ES-I3 (cell line): Measurements from ENCODE around the gene CCDC148.

ENCODE experiments used
- H3K36me3 ChIP-seq: 2 replicates; pipeline ENCODE4 v1.6.1; 2013; ENCODE audit warnings: mild to moderate bottlenecking, low read length, control low read depth, moderate library complexity; ENCODE audit not compliant: insufficient read depth
- H3K4me1 ChIP-seq: 2 replicates; pipeline ENCODE4 v1.6.1; 2013; ENCODE audit warnings: mild to moderate bottlenecking, control low read depth, low read length; ENCODE audit not compliant: insufficient read depth
- H3K9ac ChIP-seq: 2 replicates; pipeline ENCODE4 v1.6.1; 2013; ENCODE audit warnings: low read depth, mild to moderate bottlenecking, low read length, moderate library complexity
- H3K9me3 ChIP-seq: 2 replicates; pipeline ENCODE4 v1.6.1; 2013; ENCODE audit warnings: mild to moderate bottlenecking, low read length, moderate library complexity; ENCODE audit not compliant: control insufficient read depth, insufficient read depth

The CCDC148 gene

GRCh38 chr2:158297120-158297519 lies 159.4 kb downstream of the CCDC148 start:
- H3K36me3 ChIP-seq, result no peaks in the 10 kb centered on the region
- no peaks in the 10 kb centered on the region for H3K4me1 ChIP-seq
- no peaks in the 10 kb centered on the region for H3K9me3 ChIP-seq
- H3K9ac ChIP-seq, result no peak overlapping the region

- Histone ChIP-seq H3K9ac (no peak overlapping the region), H3K36me3 (no peaks in the 10 kb centered on the region), H3K4me1 (no peaks in the 10 kb centered on the region), H3K9me3 (no peaks in the 10 kb centered on the region)
These were observed 162.8 kb downstream of the CCDC148 start for GRCh38 chr2:158293722-158294121.

- H3K9me3 ChIP-seq, result peaks cover 2% of the 10 kb centered on the region; the same call in 1 of the 2 replicates
- H3K9ac ChIP-seq, result no peak overlapping the region
- H3K36me3 ChIP-seq, result no peaks in the 10 kb centered on the region
- H3K4me1 ChIP-seq, result no peaks in the 10 kb centered on the region
These were observed 164.9 kb downstream of the CCDC148 start for GRCh38 chr2:158291544-158292180.

DNA sequence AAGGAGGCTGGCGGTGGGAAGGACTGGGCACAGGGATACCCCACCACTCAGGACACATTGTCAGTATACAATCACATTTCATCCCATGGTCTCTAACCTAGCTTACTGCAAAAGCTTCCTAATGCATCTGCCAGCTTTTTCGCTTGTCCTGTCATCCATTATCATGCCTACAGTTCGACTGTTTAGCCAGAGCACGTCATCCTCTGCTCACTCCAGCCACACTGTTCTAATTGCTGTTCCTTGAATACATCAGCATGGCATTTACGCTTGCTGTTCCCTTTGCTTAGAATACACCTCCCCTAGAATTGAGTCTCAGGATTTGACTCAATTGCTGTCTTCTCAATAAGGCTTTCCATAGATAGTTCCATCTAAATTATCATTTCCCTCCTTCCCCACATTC lies 166.3 kb downstream of the CCDC148 start:
- Histone ChIP-seq H3K9ac (no peak overlapping the region), H3K36me3 (no peaks in the 10 kb centered on the region), H3K4me1 (no peaks in the 10 kb centered on the region), H3K9me3 (peaks cover 2% of the 10 kb centered on the region; the same call in 1 of the 2 replicates)

DNA sequence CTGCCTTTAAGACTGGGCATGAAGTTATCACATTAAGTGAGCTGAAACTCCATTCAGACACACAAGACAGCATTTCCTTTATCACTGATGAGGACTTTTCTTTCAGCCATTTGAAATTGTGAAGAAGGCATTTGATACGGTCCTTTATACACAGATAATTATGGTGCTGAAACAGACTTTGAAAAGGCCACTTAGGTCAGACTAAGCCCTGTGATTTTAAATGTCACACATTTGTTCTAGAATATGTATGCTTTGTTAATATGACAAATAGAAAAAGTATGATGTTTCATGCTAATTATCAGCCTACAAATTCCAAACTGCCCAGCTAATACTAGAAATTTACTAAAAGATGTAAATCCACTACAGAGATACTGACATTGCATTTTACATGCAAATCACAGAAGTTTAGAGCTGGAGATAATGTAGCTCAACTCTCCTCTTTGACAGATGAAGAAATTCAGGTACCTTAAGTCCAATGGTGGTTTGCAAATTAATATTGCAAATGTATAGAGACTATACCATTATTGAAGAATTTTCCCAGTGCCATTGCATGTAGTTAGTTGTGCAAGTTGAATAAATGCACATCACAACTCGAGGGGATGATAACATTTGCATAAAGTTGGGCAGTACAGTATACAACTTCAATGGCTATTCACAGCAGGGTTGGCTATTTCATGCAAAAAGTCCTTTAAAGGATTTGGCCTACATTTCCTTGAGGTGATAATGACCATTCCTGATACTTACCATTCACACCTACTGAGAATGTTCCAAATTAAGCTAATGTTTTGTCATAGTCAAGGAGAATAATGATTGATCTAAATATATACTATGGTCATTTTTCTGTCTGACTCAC lies 179.7 kb downstream of the CCDC148 start:
- Histone ChIP-seq H3K9ac (no peak overlapping the region), H3K36me3 (no peaks in the 10 kb centered on the region; the same call in 1 of the 2 replicates), H3K4me1 (no peaks in the 10 kb centered on the region), H3K9me3 (no peaks in the 10 kb centered on the region; the same call in 1 of the 2 replicates)

- H3K36me3 ChIP-seq, result no peaks in the 10 kb centered on the region; the same call in 1 of the 2 replicates
- H3K4me1 ChIP-seq, result no peaks in the 10 kb centered on the region
- H3K9me3 ChIP-seq, result no peaks in the 10 kb centered on the region; the same call in 1 of the 2 replicates
- no peak overlapping the region for H3K9ac ChIP-seq
These were observed 182.8 kb downstream of the CCDC148 start for GRCh38 chr2:158273791-158274190.

DNA sequence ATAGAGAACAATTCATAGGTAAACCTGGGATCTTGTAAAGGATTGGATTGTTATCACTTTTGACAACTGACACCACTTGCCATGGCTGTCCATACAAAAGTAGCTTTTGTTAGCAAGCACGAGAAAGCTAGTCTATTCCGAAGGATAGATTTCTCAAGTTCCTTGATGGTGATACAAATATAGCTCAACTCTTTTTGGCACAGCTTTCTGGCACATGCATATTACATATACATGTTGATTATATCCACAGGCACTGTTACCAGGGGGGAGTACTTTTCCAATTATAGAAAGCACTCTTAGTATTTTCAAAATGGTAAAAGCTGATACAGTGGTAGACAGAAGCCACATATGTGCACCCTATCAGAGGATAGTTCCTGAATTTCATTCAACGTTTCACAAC lies 186.0 kb downstream of the CCDC148 start:
- Histone ChIP-seq H3K36me3 (no peaks in the 10 kb centered on the region; the same call in 1 of the 2 replicates), H3K9ac (no peak overlapping the region), H3K4me1 (no peaks in the 10 kb centered on the region), H3K9me3 (no peaks in the 10 kb centered on the region)

- Histone ChIP-seq H3K9ac (no peak overlapping the region), H3K9me3 (no peaks in the 10 kb centered on the region), H3K36me3 (no peaks in the 10 kb centered on the region), H3K4me1 (no peaks in the 10 kb centered on the region)
These were observed 187.4 kb downstream of the CCDC148 start for GRCh38 chr2:158269143-158269542.

DNA sequence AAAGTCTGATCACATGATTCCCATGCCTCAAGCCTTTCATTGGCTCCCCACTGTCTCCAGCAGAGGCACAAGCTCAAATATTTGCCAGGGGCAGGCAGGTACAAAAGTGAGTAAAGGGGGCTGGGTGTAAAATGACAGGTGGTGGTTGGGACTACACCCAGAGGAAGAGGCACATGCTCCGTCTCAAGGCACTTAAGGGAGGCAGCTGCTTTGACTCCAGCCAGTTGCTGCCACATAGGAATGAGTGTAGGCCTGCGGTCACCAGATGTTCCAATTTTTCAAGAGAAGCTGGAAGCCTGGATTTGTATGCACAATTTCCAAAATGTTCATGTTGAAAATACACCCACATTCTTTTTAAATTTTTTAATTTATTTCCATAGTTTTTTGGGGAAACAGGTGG lies 190.4 kb downstream of the CCDC148 start:
- Histone ChIP-seq H3K9me3 (no peaks in the 10 kb centered on the region), H3K4me1 (no peaks in the 10 kb centered on the region), H3K36me3 (no peaks in the 10 kb centered on the region), H3K9ac (no peak overlapping the region)

- no peaks in the 10 kb centered on the region for H3K9me3 ChIP-seq
- no peak overlapping the region for H3K9ac ChIP-seq
- H3K4me1 ChIP-seq, result no peaks in the 10 kb centered on the region; the same call in 1 of the 2 replicates
- H3K36me3 ChIP-seq, result no peaks in the 10 kb centered on the region
These were observed 201.3 kb downstream of the CCDC148 start for GRCh38 chr2:158255257-158255656.

DNA sequence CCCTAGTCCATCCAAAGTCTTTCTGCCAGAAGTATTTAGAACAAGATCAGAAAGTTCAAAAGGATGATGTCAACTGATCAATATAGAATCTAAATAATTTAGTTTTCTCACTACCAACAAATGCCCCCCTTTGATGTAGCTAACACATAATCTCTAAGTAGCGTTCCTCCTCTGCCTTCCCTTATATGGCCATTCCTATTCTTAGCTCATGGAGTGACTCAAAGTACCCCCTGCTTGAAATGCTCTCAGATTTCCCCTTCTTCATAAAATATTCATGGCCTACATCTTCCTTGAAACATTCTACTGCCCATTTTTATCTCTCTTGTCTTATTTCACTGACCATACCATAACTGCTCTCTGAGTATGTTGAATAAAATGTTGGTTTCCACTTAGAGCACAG lies 203.4 kb downstream of the CCDC148 start:
- H3K4me1 ChIP-seq, result no peaks in the 10 kb centered on the region; the same call in 1 of the 2 replicates
- no peak overlapping the region for H3K9ac ChIP-seq
- H3K9me3 ChIP-seq, result no peaks in the 10 kb centered on the region
- H3K36me3 ChIP-seq, result no peaks in the 10 kb centered on the region

DNA sequence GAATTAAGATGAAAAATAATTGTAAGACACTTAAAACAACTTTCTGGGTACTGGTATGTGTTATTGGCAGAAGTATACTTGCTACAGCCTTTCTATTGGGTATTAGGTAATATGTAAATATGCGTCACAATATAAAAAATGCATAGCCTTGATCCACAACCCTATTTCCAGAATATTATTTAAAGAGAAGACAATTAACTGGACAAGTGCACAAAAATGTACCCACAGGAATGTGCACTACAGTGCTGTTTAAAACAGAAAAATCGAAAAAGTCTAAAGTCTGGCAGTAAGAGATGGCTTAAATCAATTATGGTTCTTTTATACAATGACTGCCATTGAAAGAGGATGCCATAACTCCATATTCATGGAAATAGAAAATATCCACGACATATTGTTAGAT lies 205.2 kb downstream of the CCDC148 start:
- no peaks in the 10 kb centered on the region for H3K9me3 ChIP-seq
- H3K4me1 ChIP-seq, result no peaks in the 10 kb centered on the region; the same call in 1 of the 2 replicates
- no peak overlapping the region for H3K9ac ChIP-seq
- no peaks in the 10 kb centered on the region for H3K36me3 ChIP-seq

DNA sequence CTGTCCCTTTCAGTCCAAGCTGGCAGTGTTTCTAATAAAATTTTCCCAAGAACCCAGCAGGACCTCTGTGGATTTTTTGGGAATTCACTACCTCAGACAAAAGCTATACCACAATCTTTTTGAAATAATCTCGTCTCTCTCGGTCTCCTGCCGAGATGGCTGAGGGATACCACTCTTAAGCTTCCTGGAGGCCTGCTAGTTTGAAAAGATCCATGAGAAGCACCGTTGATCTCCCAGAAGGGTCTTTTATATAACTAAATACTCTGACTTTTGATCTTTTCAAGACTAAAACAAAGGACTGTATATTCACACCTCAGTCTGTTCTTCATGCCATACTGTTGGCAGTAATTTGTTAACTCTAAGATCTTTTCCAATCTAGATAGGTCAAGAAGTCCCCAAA lies 213.2 kb downstream of the CCDC148 start:
- Histone ChIP-seq H3K36me3 (no peaks in the 10 kb centered on the region), H3K9me3 (no peaks in the 10 kb centered on the region)

DNA sequence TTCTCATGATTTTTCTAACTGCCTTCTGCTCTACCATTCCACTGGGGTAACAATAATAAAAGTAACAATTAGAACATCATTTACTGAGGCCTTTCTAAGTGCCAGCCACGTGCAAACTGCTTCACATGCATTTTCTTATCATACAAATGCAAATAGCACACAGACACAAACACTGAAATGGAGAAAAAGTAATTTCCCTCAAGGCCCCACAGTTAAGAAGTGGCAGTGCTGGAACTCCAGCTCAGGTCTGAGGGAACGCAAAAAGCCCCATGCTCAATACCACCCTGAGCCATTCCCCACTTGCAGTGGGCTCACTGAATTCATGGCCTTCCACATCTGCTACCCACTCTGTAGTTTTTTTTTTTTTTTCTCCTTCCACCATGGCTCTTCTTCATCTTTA lies 214.3 kb downstream of the CCDC148 start:
- Histone ChIP-seq H3K9me3 (no peaks in the 10 kb centered on the region), H3K36me3 (no peaks in the 10 kb centered on the region), H3K4me1 (peaks cover 3% of the 10 kb centered on the region; the same call in 1 of the 2 replicates), H3K9ac (no peak overlapping the region)

More for the DNA sequence above, 213.2 kb downstream of the CCDC148 start:
- H3K9ac ChIP-seq, result no peak overlapping the region
- H3K4me1 ChIP-seq, result peaks cover 3% of the 10 kb centered on the region; the same call in 1 of the 2 replicates

DNA sequence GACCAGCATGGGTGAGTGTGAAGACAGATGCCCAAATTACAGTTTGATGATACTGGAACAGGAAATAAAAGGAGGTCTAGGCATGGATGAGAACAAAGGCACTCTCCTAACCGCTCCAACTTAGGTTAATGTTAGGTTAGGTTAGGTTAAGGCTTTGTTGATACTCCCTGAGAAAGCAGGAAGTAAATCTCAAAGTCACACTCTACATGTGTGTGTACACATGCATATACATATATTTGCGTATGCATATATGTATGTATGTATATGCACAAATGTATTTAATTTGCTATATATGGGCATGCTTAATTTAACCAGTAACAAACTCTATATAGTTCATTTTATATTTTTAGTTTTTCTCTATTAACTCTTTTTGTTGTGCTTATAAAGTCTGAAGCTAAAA lies 215.6 kb downstream of the CCDC148 start:
- no peak overlapping the region for H3K9ac ChIP-seq
- H3K9me3 ChIP-seq, result no peaks in the 10 kb centered on the region
- H3K36me3 ChIP-seq, result no peaks in the 10 kb centered on the region
- peaks cover 3% of the 10 kb centered on the region; the same call in 1 of the 2 replicates for H3K4me1 ChIP-seq
